ENCODE results near the gene ECE1.
A peak's percentile ranks its signal among the peaks of the same experiment; 100 is the strongest.
"Not testable (repeated sequence)": the region's sequence is repeated elsewhere in the genome, so short reads cannot be mapped to it uniquely, and the experiment has no call there.

Gene ECE1

DNA sequence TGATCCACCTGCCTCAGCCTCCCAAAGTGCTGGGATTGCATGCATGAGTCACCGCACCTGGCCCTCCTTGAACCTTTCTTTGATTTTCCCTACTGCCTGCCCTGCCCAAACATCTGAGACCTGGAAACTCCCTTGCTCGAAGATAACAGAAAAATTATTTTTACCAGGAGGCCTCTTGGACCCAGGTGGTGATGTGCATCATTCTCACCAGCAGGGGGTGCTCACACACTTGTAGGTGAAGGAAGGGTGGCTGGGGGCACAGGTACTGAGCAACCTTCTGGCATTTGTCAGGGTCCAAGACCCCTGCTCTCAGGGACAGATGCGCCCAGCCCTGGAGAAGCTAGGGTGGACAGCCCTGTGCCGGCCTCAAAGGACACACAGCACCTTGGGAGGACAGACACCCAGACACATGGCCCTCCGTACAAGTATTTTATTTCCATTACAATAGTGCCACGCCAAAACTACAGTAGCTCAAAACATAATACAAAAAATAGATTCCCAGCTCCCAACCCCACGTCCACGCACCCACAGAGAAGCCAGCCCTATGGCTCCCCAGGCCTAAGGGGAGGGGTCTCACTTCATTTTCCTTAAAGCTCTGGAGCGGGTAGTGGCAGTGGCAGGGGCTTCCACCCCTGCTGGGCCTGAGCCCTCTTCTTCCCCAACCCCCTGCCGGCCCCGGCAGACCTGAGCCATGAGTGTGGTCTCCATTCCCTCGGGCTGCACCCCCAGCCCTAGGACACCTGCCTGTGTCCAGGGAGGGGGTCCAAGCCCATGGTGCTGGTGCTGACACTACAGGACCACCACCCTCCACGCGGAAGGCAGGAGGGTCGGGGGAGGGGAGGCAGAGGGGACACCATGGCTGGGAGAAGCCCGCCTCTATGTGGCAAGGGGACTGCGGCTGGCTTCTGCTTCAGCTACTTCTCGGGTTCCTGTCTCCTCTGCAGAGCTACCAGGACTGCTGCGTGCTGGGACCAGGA is 73.1 kb downstream of the ECE1 start:
- DNase-seq: no peak

DNA sequence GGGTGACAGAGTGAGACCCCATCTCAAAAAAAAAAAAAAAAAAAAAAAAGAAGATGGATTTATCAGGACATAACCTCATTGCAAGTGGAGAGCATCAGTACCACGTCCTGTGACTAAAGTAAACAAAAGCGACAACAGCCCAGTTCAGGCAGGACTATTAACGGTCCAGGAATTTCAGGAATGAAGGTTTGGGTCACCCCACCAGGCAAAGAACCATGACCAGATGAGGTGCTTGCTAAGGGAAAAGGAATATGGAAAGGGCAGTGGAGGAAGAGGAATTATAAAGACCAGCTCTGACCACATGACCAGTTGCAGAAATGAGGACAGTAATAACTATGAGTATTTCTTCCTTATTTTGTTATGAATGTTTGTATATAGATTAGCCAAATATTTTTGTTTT is 78.1 kb downstream of the ECE1 start:
- no peak for DNase-seq

DNA sequence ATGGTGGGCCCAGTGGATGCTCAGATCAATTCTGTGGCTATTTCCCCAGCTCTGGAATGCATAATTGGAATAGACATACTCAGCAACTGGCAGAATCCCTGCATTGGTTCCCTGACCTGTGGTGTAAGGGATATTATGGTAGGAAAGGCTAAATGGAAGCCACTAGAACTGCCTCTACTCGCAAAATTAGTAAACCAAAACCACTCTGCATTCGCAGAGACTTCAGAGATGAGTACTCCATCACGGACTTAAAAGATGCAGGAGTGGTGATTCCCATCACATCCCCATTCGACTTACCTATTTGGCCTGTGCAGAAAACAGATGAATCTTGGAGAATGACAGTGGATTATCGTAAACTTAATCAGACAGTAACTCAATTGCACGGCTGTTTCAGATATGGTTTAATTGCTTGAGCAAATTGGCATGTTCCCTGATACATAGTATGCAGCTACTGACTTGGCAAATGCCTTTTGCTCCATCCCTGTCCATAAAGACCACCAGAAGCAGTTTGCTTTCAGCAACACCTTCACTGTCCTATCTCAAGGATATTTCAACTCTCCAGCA is 82.0 kb downstream of the ECE1 start:
- not testable (repeated sequence) for DNase-seq

- DNase-seq: no peak
Measured at GRCh38 chr1:21206117-21206516, 84.1 kb downstream of the ECE1 start.

- DNase-seq: no peak
Measured at GRCh38 chr1:21205416-21205815, 84.8 kb downstream of the ECE1 start.

DNA sequence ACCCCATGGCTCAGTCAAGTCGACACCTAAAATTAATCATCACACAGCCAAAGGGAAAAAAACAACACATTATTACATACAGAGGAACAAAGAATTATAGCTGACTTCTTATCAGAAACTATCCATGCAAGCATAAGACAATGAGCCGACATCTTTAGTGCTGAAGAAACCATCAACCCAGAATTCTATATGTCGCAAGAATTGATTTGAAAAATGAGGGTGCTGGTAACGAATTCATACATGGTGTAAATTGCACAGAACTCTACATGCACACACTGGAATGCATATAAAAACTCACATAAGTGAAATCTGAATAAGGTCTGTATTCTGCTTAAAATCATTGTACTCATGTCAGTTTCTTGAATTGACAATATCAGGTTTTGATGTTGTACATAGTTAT is 88.6 kb downstream of the ECE1 start:
- DNase-seq: no peak

DNA sequence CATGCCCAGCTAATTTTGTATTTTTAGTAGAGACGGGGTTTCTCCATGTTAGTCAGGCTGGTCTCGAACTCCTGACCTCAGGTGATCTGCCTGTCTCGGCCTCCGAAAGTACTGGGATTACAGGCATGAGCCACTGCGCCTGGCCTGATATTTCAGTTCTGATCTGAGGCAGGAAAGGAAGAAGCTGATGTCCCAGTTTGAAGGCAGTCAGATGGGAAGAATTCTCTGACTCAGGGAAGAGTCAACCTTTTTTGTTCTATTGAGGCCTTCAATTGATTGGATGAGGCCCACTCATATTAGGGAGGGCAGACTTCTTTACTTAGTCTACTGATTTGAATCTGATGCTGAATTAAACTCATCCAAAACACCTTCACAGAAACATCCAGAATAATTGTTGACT is 89.0 kb downstream of the ECE1 start:
- DNase-seq: not testable (repeated sequence)

DNA sequence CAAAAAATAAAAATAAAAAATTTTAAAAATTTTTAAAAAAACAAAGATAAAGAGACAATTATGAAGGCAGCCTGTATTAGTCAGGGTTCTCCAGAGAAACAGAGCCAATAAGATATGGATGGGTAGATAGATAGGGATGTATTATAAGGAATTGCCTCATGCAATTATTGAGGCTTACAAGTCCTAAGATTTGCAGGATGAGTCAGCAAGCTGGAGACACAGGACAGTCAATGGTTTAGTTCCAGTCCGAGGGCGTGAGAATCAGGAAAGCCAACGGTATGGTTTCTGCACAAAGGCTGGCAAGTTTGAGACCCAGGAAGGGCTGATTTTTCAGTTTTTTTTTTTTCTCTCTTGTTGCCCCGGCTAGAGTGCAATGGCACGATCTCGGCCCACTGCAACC is 89.5 kb downstream of the ECE1 start:
- DNase-seq: no peak

- no peak for DNase-seq
Measured at GRCh38 chr1:21198929-21199328, 91.3 kb downstream of the ECE1 start.

DNA sequence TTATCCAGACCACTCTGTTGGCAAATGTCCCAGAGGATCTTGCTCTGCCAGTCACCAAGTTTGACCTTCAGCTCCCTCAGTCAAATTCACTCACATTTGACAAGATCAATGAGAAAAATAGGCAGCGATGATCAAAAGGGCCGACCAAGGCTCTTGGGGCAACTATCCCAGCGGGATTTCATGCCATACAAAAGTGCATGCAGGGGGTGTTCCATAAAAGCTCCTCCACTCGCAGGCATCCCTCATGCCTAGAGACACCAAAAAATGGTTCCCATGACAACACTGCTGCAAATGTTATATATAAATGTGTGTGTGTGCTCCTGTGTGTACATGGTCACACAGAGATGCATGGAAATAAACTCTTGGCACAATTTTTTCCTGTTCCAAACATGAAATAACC is 97.4 kb downstream of the ECE1 start:
- DNase-seq: no peak

- DNase-seq: no peak
Measured at GRCh38 chr1:21192284-21192683, 98.0 kb downstream of the ECE1 start.

DNA sequence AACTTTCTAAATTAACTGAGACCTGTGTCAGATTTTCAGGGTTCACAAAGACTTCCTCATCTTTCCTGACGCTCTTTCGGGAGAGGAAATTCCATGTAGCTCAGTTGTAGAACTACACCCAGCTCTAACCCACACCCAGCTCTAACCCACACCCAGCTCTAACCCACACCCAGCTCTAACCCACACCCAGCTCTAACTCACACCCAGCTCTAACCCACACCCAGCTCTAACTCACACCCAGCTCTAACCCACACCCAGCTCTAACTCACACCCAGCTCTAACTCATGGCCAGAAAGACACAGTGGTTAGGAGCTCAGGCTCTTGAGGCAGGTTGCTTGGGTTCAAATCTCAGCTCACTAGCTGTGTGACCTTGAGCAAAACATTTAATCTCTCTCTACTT is 99.5 kb downstream of the ECE1 start:
- not testable (repeated sequence) for DNase-seq

GRCh38 chr1:21189906-21190500 is 100.3 kb downstream of the ECE1 start:
- DNase-seq: no peak

DNA sequence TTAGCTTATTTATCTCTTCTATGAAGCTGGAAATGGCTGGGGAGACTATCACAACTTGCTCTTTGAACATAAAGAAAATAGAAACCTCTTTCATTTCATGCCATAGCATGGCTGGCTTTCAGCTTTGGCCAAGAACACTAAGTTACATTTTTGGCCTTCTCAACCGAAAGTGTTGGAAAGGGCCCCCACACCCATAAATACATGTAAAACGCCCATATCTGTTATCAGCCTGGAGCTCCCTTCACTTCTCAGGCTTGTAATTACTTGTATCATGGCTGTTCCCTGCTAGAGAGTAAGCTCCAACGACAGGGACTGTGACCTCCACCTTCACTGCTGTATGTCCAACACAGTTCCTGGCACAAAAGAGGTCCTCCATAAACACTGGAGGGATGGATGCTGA is 100.8 kb downstream of the ECE1 start:
- no peak for DNase-seq

GRCh38 chr1:21188235-21188634 is 102.0 kb downstream of the ECE1 start:
- no peak for DNase-seq

DNA sequence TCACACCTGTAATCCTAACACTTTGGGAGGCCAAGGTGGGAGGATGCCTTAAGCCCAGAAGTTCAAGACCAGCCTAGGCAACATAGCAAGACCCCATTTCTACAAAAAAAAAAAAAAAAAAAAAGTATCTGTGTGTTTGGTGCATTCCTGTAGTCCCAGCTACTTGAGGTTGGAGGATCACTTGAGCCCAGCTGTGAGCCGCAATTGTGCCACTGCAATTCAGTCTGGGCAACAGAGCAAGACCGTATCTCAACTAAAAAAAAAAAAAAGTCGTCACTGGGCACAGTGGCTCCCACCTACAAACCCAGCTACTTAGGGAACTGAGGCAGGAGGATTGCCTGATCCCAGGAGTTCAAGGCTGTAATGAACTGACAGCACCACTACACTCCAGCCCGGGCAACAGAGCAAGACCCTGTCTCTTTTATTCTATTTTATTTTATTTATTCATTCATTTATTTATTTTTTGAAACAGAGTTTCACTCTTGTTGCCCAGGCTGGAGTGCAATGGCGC is 105.0 kb downstream of the ECE1 start:
- DNase-seq: no peak

DNA sequence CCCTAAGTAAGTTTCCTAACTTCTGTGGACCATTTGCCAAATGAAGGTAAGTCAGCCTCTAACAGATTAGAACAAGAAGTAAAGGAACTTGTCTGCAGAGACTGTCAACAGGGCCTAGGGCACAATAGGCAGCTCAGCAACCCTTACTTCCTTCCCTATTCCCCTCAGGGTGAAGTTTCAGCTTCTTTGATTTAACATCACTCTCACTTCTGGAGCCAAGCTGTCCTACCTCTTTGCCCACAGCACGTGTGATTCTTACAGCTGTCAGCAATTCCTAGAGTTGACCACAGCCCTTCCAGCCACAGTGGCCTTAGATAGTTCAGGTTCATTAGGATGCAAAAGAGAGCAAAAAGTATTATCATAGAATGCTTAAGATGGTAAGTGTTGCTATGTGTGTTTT is 106.0 kb downstream of the ECE1 start:
- DNase-seq: no peak

- DNase-seq: no peak
Measured at GRCh38 chr1:21182181-21182731, 108.0 kb downstream of the ECE1 start.

DNA sequence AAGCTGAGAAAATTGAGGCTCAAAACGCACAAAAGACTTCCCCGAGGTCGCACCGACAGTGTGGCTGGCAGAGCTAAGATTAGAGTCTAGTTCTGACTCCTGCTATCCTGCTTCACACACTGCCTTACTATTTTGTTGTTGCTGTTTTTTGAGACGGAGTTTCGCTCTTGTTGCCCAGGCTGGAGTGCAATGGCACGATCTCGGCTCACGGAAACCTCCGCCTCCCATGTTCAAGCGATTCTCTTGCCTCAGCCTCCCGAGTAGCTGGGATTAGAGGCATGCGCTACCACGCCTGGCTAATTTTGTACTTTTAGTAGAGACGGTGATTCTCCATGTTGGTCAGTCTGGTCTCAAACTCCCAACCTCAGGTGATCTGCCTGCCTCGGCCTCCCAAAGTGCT is 112.0 kb downstream of the ECE1 start:
- not testable (repeated sequence) for DNase-seq

- peak; percentile 91 for DNase-seq
Measured at GRCh38 chr1:21176586-21177555, 113.4 kb downstream of the ECE1 start, which contains the start of gene EIF4G3. Gene EIF4G3 (minus strand): TSS chr1:21176897. CDS start chr1:21002742, 174,155 bp downstream.

- DNase-seq: no peak
Measured at GRCh38 chr1:21175670-21176581, 114.3 kb downstream of the ECE1 start.

Measured in DMS 273 treated with DMSO at 0.1 percent for 48 hours (cell line).